Measurements from ENCODE around the gene MBOAT7.
A peak's percentile ranks its signal among the peaks of the same experiment; 100 is the strongest.
"Not testable (repeated sequence)": the region's sequence is repeated elsewhere in the genome, so short reads cannot be mapped to it uniquely, and the experiment has no call there.

MBOAT7 gene

DNA sequence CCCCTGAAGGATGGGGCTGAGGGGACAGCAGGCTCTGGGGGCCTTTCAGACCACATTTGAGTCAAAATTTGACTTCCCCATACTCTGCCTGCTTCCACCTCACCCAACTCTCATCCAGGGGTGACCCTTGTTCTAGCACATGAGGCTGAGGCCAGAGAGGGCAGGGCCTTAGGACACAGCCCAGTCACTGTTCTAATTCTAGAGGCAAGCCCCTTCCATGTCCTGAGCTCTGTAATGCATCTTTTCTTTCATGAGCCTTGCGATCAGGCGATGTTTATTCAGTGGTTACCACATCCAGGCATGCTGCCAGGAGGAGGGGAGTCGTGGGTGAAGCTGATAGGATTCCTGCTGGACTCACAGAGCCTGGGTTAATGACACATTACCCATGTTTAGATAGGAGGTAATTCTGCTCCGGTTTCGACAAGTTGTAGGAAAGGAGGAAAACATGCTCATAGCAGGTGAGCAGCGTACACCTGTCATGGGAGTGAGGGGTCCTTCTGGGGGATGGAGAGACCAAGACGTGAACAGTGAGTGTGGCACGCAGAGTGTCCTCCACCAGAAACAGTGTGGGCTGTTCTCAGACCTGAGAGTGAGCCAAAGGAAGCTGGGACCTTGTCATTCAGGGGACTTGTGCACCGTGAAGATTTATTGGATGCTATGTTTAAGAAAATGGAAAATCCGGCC, 20.6 kb upstream of the MBOAT7 start:
- in situ Hi-C loops (cut with MboI; ENCODE audit: low pct_unique_long_range_greater_than_20kb, low sequenced_read_pairs, unreplicated experiment) = no loop called here
- no peak for DNase-seq (ENCODE audit: low spot score)
- TF ChIP-seq, protein P1, sequence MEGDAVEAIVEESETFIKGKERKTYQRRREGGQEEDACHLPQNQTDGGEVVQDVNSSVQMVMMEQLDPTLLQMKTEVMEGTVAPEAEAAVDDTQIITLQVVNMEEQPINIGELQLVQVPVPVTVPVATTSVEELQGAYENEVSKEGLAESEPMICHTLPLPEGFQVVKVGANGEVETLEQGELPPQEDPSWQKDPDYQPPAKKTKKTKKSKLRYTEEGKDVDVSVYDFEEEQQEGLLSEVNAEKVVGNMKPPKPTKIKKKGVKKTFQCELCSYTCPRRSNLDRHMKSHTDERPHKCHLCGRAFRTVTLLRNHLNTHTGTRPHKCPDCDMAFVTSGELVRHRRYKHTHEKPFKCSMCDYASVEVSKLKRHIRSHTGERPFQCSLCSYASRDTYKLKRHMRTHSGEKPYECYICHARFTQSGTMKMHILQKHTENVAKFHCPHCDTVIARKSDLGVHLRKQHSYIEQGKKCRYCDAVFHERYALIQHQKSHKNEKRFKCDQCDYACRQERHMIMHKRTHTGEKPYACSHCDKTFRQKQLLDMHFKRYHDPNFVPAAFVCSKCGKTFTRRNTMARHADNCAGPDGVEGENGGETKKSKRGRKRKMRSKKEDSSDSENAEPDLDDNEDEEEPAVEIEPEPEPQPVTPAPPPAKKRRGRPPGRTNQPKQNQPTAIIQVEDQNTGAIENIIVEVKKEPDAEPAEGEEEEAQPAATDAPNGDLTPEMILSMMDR (IDR thresholded peaks at IDR 0.05; ENCODE audit: extremely low read depth, insufficient read depth, missing control alignments) = no peak

DNA sequence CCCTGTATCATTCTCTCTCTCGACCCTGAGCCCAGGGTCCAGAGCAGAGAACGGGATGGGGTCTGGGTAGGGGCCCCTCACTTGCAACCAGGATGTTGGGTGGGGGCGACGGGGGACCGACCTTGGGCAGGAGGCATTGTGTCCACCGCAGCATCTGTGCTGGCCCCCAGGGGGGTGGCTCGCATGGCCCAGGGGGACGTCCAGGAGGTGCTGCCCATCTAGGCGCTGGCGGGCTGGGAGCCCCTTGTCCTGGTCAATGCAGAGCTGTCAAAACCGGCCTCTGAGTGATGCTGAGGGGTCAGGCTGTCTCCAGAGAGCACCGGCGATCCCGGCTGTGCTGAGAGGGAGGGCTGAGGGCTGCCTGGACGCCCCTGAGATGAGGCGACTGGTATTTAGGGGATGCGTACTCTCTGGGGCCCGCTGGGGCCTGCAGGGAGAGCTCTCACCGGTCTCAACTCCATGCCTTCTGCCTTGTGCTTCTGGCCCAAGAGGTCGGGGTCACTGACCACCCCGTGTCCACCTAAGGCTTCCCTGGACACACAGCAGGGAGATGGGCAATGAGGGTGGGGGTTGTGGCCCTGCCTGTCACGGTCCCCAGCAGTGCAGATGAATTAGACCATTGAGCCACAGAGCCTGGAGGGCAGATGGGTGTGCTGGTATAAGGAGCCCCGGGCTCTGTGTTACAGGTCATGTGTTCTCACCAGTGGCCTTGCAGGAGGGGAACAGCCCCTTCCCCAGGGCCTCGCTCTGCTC, 19.9 kb upstream of the MBOAT7 start:
- TF ChIP-seq, protein P1 (IDR thresholded peaks at IDR 0.05; ENCODE audit: extremely low read depth, insufficient read depth, missing control alignments) = no peak
- in situ Hi-C loops (cut with MboI; ENCODE audit: low pct_unique_long_range_greater_than_20kb, low sequenced_read_pairs, unreplicated experiment) = no loop called here
- no peak for DNase-seq (ENCODE audit: low spot score)

DNA sequence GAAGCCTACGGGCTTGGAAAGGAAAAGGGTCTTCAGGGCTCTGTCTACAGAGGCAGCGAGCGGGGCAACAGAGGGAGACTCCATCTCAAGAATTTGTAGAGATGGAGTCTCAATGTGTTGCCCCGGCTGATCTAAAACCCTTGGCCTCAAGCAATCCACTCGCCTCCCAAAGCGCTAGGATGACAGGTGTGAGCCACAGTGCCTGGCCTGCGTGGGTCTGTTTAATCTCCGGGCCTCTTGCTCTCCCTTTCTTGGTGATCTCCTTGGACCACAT, 19.3 kb upstream of the MBOAT7 start:
- DNase-seq (ENCODE audit: low spot score) = no peak
- in situ Hi-C loops (cut with MboI; ENCODE audit: low pct_unique_long_range_greater_than_20kb, low sequenced_read_pairs, unreplicated experiment) = no loop called here
- TF ChIP-seq, protein P1 (IDR thresholded peaks at IDR 0.05; ENCODE audit: extremely low read depth, insufficient read depth, missing control alignments) = no peak

DNA sequence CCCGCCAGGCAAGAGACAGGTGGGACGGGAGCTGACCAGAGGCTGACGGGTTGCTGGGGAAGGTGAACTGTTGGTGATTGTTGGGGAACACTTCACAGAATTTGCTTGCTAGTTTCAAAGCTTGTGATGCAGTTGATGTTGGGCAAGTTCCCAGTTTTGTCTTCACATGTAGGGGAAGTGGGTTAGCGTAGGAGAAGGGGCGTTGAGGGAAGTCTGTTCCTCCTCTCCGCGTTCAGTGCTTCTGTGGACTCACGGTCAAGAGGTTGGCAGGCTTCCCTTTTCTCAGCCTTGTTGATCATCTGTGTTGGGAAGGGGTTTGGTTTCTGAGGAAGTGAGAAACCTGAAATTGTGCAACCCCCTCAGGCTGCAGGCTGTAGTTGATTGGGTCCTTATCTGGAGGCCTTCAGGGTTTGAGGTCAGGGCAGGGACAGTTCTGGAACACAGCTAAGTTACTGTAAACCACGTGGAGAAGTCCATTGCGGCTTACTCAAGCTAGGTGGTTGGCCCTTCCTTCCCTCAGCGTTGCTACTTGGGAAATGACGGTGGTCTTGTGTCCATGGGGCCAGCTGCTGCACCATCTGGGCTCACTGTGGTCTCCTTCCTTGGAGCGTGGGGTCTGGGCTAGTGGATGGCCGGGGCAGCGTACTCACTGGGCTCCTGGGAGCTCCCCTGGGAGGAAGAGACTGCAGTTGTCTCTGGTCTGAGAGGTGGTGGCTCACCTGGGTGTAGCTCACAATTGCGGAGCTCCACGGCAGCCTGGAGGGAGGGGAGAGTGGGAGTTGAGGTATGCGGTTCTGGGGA, 18.8 kb upstream of the MBOAT7 start:
- in situ Hi-C loops (cut with MboI; ENCODE audit: low pct_unique_long_range_greater_than_20kb, low sequenced_read_pairs, unreplicated experiment) = no loop called here
- TF ChIP-seq, protein P1 (IDR thresholded peaks at IDR 0.05; ENCODE audit: extremely low read depth, insufficient read depth, missing control alignments) = no peak
- peak; percentile 61 for DNase-seq (ENCODE audit: low spot score)

DNA sequence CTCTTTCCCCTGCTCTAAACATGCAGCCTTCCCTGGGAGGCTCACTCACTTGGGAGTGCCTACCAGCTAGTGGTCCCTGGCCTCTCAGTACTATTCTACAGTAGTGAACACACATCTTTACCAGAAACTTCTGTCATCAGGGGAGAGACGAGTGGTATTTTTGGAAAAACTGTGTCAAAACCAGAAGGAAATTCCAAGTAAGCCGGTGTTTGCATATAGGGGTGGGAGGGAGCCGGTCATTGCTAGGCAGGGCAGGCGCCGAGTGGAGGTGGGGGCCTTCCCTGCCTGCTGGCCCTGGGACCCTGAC, 18.2 kb upstream of the MBOAT7 start:
- in situ Hi-C loops (cut with MboI; ENCODE audit: low pct_unique_long_range_greater_than_20kb, low sequenced_read_pairs, unreplicated experiment) = no loop called here
- TF ChIP-seq, protein P1 (IDR thresholded peaks at IDR 0.05; ENCODE audit: extremely low read depth, insufficient read depth, missing control alignments) = no peak
- DNase-seq (ENCODE audit: low spot score) = no peak

DNA sequence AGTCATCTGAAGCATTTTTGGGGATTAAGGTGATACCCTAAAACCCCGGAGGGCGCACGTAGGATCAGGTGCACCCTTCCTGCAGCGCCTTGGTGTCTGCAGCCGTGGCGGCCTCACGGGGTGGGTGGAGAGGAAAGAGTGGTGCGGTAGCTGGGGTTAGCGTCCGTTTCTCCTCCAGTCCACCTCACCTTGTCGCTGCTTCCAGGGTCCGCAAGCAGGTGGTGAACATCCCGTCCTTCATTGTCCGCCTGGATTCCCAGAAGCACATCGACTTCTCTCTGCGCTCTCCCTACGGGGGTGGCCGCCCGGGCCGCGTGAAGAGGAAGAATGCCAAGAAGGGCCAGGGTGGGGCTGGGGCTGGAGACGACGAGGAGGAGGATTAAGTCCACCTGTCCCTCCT, 17.8 kb upstream of the MBOAT7 start:
- in situ Hi-C loops (cut with MboI; ENCODE audit: low pct_unique_long_range_greater_than_20kb, low sequenced_read_pairs, unreplicated experiment); DNase-seq (ENCODE audit: low spot score): not testable (repeated sequence)

DNA sequence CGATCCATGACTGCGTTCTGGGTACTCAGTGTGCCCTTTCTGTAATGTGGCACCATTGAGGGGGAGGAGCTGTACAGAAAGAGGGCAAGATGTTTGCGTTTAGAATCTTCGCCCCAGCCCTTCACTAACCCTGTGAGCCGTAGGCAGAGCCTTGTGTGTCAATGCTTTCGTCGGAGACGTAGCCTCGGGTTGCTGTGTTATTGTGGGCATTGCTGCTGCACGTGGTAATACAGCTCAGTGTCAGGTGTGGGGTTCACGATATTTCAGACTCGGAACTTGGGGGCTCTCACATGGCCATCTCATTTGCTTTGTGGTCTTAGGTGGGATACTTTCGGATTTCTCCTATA, 17.4 kb upstream of the MBOAT7 start:
- DNase-seq (ENCODE audit: low spot score) = no peak
- in situ Hi-C loops (cut with MboI; ENCODE audit: low pct_unique_long_range_greater_than_20kb, low sequenced_read_pairs, unreplicated experiment) = no loop called here
- TF ChIP-seq, protein P1 (IDR thresholded peaks at IDR 0.05; ENCODE audit: extremely low read depth, insufficient read depth, missing control alignments) = no peak

All from GM13977 (cell line).